ENCODE measurements around the gene CACNA1B.

Gene CACNA1B

GRCh38 chr9:138070815-138071214 lies 193.2 kb downstream of the CACNA1B start:
- H2AFZ ChIP-seq (ENCODE audit: low read depth, low read length) = no peak overlapping the region
- no peaks in the 10 kb centered on the region for H3K27me3 ChIP-seq (ENCODE audit: insufficient read depth, low read length, poor library complexity)
- no peak overlapping the region for H3K4me3 ChIP-seq (ENCODE audit: low read depth in 1 of 2, low read length in 2 of 2)
- no peak overlapping the region for H3K4me2 ChIP-seq (ENCODE audit: insufficient read depth, low read length)
- TF ChIP-seq CTCF (IDR thresholded peaks at IDR 0.05; ENCODE audit: borderline replicate concordance, extremely low read depth, low read length, poor library complexity, severe bottlenecking) (no peak), EZH2 (IDR thresholded peaks at IDR 0.05; ENCODE audit: borderline replicate concordance, low read depth, low read length, severe bottlenecking) (no peak)
- H3K9me3 ChIP-seq (ENCODE audit: insufficient read depth, low read length, severe bottlenecking) = no peaks in the 10 kb centered on the region
- ATAC-seq (ENCODE audit: insufficient read depth, low read depth) = no peak
- H4K20me1 ChIP-seq (ENCODE audit: insufficient read depth, low read length) = no peaks in the 10 kb centered on the region
- no peak overlapping the region for H3K9ac ChIP-seq (ENCODE audit: low read depth, low read length)
- H3K79me2 ChIP-seq (ENCODE audit: insufficient read depth, low read length) = no peaks in the 10 kb centered on the region
- no peak overlapping the region for H3K27ac ChIP-seq (ENCODE audit: low read length)
- no peak for DNase-seq
- H3K4me1 ChIP-seq (ENCODE audit: insufficient read depth, low read length) = no peaks in the 10 kb centered on the region
- H3K36me3 ChIP-seq (ENCODE audit: insufficient read depth, low read length) = no peaks in the 10 kb centered on the region

GRCh38 chr9:138071292-138071691 lies 193.7 kb downstream of the CACNA1B start:
- DNase-seq = no peak
- Histone ChIP-seq H3K9ac (ENCODE audit: low read depth, low read length) (no peak overlapping the region), H3K36me3 (ENCODE audit: insufficient read depth, low read length) (no peaks in the 10 kb centered on the region), H3K27me3 (ENCODE audit: insufficient read depth, low read length, poor library complexity) (no peaks in the 10 kb centered on the region), H3K4me3 (ENCODE audit: low read depth in 1 of 2, low read length in 2 of 2) (no peak overlapping the region), H3K27ac (ENCODE audit: low read length) (no peak overlapping the region), H2AFZ (ENCODE audit: low read depth, low read length) (no peak overlapping the region), H3K4me1 (ENCODE audit: insufficient read depth, low read length) (no peaks in the 10 kb centered on the region), H3K9me3 (ENCODE audit: insufficient read depth, low read length, severe bottlenecking) (no peaks in the 10 kb centered on the region), H4K20me1 (ENCODE audit: insufficient read depth, low read length) (no peaks in the 10 kb centered on the region), H3K79me2 (ENCODE audit: insufficient read depth, low read length) (no peaks in the 10 kb centered on the region), H3K4me2 (ENCODE audit: insufficient read depth, low read length) (no peak overlapping the region)
- TF ChIP-seq EZH2 (IDR thresholded peaks at IDR 0.05; ENCODE audit: borderline replicate concordance, low read depth, low read length, severe bottlenecking) (no peak), CTCF (IDR thresholded peaks at IDR 0.05; ENCODE audit: borderline replicate concordance, extremely low read depth, low read length, poor library complexity, severe bottlenecking) (no peak)
- no peak for ATAC-seq (ENCODE audit: insufficient read depth, low read depth)

GRCh38 chr9:138071731-138072130 lies 194.1 kb downstream of the CACNA1B start:
- Histone ChIP-seq H3K4me1 (ENCODE audit: insufficient read depth, low read length) (no peaks in the 10 kb centered on the region), H4K20me1 (ENCODE audit: insufficient read depth, low read length) (no peaks in the 10 kb centered on the region), H3K9me3 (ENCODE audit: insufficient read depth, low read length, severe bottlenecking) (no peaks in the 10 kb centered on the region), H3K4me3 (ENCODE audit: low read depth in 1 of 2, low read length in 2 of 2) (no peak overlapping the region), H3K27ac (ENCODE audit: low read length) (no peak overlapping the region), H3K9ac (ENCODE audit: low read depth, low read length) (no peak overlapping the region), H3K79me2 (ENCODE audit: insufficient read depth, low read length) (no peaks in the 10 kb centered on the region), H2AFZ (ENCODE audit: low read depth, low read length) (no peak overlapping the region), H3K27me3 (ENCODE audit: insufficient read depth, low read length, poor library complexity) (no peaks in the 10 kb centered on the region), H3K4me2 (ENCODE audit: insufficient read depth, low read length) (no peak overlapping the region), H3K36me3 (ENCODE audit: insufficient read depth, low read length) (no peaks in the 10 kb centered on the region)
- no peak for TF ChIP-seq CTCF (IDR thresholded peaks at IDR 0.05; ENCODE audit: borderline replicate concordance, extremely low read depth, low read length, poor library complexity, severe bottlenecking)
- no peak for TF ChIP-seq EZH2 (IDR thresholded peaks at IDR 0.05; ENCODE audit: borderline replicate concordance, low read depth, low read length, severe bottlenecking)
- DNase-seq (no peak), ATAC-seq (ENCODE audit: insufficient read depth, low read depth) (no peak)
